ENCODE data around the gene ACOT8.

The ACOT8 gene

GRCh38 chr20:45826381-45827019 lies 30.7 kb downstream of the ACOT8 start:
- in situ Hi-C loops (cut with HindIII; ENCODE audit: low pct_unique_long_range_greater_than_20kb, low sequenced_read_pairs) = no loop called here
- TF ChIP-seq JUND (IDR thresholded peaks at IDR 0.05; ENCODE audit: low read depth) = no peak
- DNase-seq (ENCODE audit: low read depth in 1 of 2, low spot score in 1 of 2) = no peak

- in situ Hi-C loops (cut with HindIII; ENCODE audit: low pct_unique_long_range_greater_than_20kb, low sequenced_read_pairs) = no loop called here
- DNase-seq (ENCODE audit: low read depth in 1 of 2, low spot score in 1 of 2) = peak in 1 of 2 experiments; percentile 72
- TF ChIP-seq JUND (IDR thresholded peaks at IDR 0.05; ENCODE audit: low read depth) = no peak
Measured at GRCh38 chr20:45823949-45824835, 33.0 kb downstream of the ACOT8 start.

- TF ChIP-seq JUND (IDR thresholded peaks at IDR 0.05; ENCODE audit: low read depth) = no peak
- peak; percentile 56 to 78 for DNase-seq (ENCODE audit: low read depth in 1 of 2, low spot score in 1 of 2)
Measured at GRCh38 chr20:45822857-45823256, 34.3 kb downstream of the ACOT8 start.

GRCh38 chr20:45821947-45822346 lies 35.2 kb downstream of the ACOT8 start:
- DNase-seq (ENCODE audit: low read depth in 1 of 2, low spot score in 1 of 2) = no peak
- TF ChIP-seq JUND (IDR thresholded peaks at IDR 0.05; ENCODE audit: low read depth) = no peak
- in situ Hi-C loops (cut with HindIII; ENCODE audit: low pct_unique_long_range_greater_than_20kb, low sequenced_read_pairs) = no loop called here

More at GRCh38 chr20:45822857-45823256, 34.3 kb downstream of the ACOT8 start:
- in situ Hi-C loops (cut with HindIII; ENCODE audit: low pct_unique_long_range_greater_than_20kb, low sequenced_read_pairs) = no loop called here

- DNase-seq (ENCODE audit: low read depth in 1 of 2, low spot score in 1 of 2) = peak in 1 of 2 experiments; percentile 85
- in situ Hi-C loops (cut with HindIII; ENCODE audit: low pct_unique_long_range_greater_than_20kb, low sequenced_read_pairs) = no loop called here
- no peak for TF ChIP-seq JUND (IDR thresholded peaks at IDR 0.05; ENCODE audit: low read depth)
Measured at GRCh38 chr20:45819466-45819865, 37.7 kb downstream of the ACOT8 start.

- no peak for DNase-seq (ENCODE audit: low read depth in 1 of 2, low spot score in 1 of 2)
- no peak for TF ChIP-seq JUND (IDR thresholded peaks at IDR 0.05; ENCODE audit: low read depth)
- in situ Hi-C loops (cut with HindIII; ENCODE audit: low pct_unique_long_range_greater_than_20kb, low sequenced_read_pairs) = no loop called here
Measured at GRCh38 chr20:45818239-45818638, 39.0 kb downstream of the ACOT8 start.

- no peak; the same call in 1 of the 2 replicates for TF ChIP-seq JUND (IDR thresholded peaks at IDR 0.05; ENCODE audit: low read depth)
- peak in 1 of 2 experiments; percentile 76 for DNase-seq (ENCODE audit: low read depth in 1 of 2, low spot score in 1 of 2)
- in situ Hi-C loops (cut with HindIII; ENCODE audit: low pct_unique_long_range_greater_than_20kb, low sequenced_read_pairs) = no loop called here
Measured at GRCh38 chr20:45817376-45818194, 39.6 kb downstream of the ACOT8 start.

GRCh38 chr20:45816951-45817350 lies 40.2 kb downstream of the ACOT8 start:
- DNase-seq (ENCODE audit: low read depth in 1 of 2, low spot score in 1 of 2) = no peak
- in situ Hi-C loops (cut with HindIII; ENCODE audit: low pct_unique_long_range_greater_than_20kb, low sequenced_read_pairs) = no loop called here
- no peak for TF ChIP-seq JUND (IDR thresholded peaks at IDR 0.05; ENCODE audit: low read depth)

- DNase-seq (ENCODE audit: low read depth in 1 of 2, low spot score in 1 of 2) = no peak
- TF ChIP-seq JUND (IDR thresholded peaks at IDR 0.05; ENCODE audit: low read depth) = no peak
- in situ Hi-C loops (cut with HindIII; ENCODE audit: low pct_unique_long_range_greater_than_20kb, low sequenced_read_pairs) = no loop called here
Measured at GRCh38 chr20:45814314-45814713, 42.9 kb downstream of the ACOT8 start.

DNA sequence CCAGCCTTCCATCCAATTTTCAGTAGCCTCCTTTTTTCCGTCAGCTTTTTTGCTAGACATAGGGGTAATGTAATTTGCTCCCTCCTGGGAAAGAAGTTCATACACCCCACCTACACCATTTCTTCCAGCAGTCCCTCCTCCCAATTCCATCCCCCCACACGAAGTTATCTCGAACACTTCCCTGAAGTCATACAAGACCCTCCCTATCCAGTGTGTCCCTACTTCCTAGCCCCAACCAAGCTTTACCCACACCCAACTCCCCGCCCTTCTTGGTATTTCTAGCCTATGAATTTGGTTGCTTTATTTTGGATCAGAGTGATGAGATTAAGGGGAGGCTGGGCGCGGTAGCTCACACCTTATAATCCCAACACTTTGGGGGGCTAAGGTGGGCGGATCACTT lies 43.7 kb downstream of the ACOT8 start:
- in situ Hi-C loops (cut with HindIII; ENCODE audit: low pct_unique_long_range_greater_than_20kb, low sequenced_read_pairs) = no loop called here
- no peak for DNase-seq (ENCODE audit: low read depth in 1 of 2, low spot score in 1 of 2)
- TF ChIP-seq JUND (IDR thresholded peaks at IDR 0.05; ENCODE audit: low read depth) = no peak

GRCh38 chr20:45813006-45813340 lies 44.2 kb downstream of the ACOT8 start:
- TF ChIP-seq JUND (IDR thresholded peaks at IDR 0.05; ENCODE audit: low read depth) = no peak
- in situ Hi-C loops (cut with HindIII; ENCODE audit: low pct_unique_long_range_greater_than_20kb, low sequenced_read_pairs) = no loop called here
- DNase-seq (ENCODE audit: low read depth in 1 of 2, low spot score in 1 of 2) = no peak

GRCh38 chr20:45812157-45813005 lies 44.8 kb downstream of the ACOT8 start, which contains the start of gene UBE2C:
UBE2C (plus strand) TSS chr20:45812644; CDS start chr20:45812696, 52 bp downstream.
- in situ Hi-C loops (cut with HindIII; ENCODE audit: low pct_unique_long_range_greater_than_20kb, low sequenced_read_pairs) = no loop called here
- TF ChIP-seq JUND (IDR thresholded peaks at IDR 0.05; ENCODE audit: low read depth) = no peak
- peak; percentile 100 for DNase-seq (ENCODE audit: low read depth in 1 of 2, low spot score in 1 of 2)
